Activated T-helper 1 cell treated with Interleukin-2 at 50 U/mL for 16 hours (primary cell): ENCODE data around the gene GSDME.
"Not testable (repeated sequence)": the region's sequence is repeated elsewhere in the genome, so short reads cannot be mapped to it uniquely, and the experiment has no call there.

Source experiments
- DNase-seq: peaks from one replicate; pipeline ENCODE4 v3.0.0-alpha.2; 2020; ENCODE audit warnings: low read depth

Gene GSDME

GRCh38 chr7:24741679-24742505, 15.4 kb downstream of the GSDME start:
- no peak for DNase-seq

DNA sequence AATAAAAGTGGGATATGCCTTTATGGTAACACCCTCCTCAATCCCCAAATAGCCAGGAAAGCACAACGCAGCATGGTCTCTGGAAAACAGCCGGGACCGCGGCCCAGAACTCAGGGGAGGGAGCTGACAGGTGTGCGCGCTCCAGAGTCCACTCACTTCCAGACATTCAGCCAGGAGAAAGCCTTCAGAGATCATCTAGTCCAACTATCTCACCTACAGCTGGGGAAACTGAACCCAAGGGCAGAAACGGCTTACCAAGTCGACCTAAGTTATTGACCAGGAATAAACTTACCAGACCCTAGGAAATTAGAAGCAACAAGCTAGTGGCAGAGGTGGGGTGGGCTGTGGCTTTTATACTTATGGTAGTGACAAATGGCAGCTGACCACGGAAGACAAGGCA, 16.4 kb downstream of the GSDME start:
- no peak for DNase-seq

GRCh38 chr7:24739306-24739705, 18.0 kb downstream of the GSDME start:
- no peak for DNase-seq

- DNase-seq = no peak
These were observed 18.7 kb downstream of the GSDME start for GRCh38 chr7:24738577-24738976.

DNA sequence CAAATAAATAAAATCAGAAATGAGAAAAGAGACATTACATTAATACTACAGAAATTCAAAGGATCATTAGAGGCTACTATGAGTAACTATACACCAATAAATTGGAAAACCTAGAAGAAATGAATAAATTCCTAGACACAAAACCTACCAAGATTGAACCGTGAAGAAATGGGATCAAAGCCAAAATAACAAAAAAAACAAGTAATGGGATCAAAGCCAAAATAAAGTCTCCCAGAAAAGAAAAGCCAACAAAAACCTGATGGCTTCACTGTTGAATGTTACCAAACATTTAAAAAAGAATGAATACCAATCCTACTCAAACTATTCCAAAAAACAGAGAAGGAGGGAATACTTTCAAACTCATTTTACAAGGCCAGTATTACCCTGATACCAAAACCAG, 20.0 kb downstream of the GSDME start:
- no peak for DNase-seq

- DNase-seq = not testable (repeated sequence)
These were observed 21.7 kb downstream of the GSDME start for GRCh38 chr7:24735594-24735993.

DNA sequence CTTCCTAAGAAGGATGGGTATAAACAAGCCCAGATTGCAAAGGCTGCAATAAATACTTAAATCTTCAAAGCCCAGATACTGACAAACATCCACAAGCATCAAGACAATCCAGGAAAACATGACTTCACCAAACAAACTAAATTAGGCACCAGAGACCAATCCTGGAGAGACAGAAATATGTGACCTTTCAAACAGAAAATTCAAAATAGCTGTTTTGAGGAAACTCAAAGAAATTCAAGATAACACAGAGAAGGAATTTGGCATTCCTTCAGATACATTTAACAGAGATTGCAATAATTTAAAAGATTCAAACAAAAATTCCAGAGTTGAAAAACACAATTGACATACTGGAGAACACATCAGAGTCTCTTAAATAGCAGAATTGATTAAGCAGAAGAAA, 23.0 kb downstream of the GSDME start:
- DNase-seq = no peak

- DNase-seq = no peak
These were observed 23.7 kb downstream of the GSDME start for GRCh38 chr7:24733414-24734060.

DNA sequence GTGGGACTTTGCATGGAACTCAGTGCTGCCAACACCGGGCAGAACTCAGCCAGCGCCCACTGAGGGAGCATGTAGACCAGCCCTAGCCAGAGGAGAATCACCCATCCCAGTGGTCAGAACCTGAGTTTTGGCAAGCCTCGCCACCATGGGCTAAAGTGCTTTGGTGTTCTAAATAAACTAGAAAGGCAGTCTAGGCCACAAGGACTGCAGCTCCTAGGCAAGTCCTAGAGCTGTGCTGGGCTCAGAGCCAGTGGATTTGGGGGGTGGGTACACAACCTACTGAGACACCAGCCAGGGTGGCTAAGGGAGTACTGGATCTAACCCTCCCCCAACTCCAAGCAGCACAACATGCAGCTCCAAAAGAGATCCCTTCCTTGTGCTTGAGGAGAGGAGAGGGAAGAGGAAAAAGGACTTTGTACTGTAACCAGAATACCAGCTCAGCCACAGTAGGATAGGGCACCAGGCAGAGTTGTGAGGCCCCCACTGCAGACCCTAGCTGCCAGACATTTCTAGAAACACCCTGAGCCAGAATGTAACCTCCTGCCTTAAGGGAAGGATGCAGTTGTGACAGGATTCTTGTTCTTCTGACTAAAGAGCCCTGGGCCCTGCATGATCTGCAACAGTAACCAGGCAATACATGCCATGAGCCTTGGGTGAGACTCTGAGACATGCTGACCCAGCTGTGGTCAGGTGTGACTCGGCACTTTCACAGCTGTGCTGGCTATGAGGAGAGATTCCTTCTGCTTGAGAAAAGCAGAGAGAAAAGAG, 24.4 kb downstream of the GSDME start:
- no peak for DNase-seq

GRCh38 chr7:24731313-24731712, 26.0 kb downstream of the GSDME start:
- no peak for DNase-seq

GRCh38 chr7:24730018-24730369, 27.3 kb downstream of the GSDME start:
- no peak for DNase-seq

GRCh38 chr7:24729365-24730017, 27.8 kb downstream of the GSDME start:
- DNase-seq = no peak

DNA sequence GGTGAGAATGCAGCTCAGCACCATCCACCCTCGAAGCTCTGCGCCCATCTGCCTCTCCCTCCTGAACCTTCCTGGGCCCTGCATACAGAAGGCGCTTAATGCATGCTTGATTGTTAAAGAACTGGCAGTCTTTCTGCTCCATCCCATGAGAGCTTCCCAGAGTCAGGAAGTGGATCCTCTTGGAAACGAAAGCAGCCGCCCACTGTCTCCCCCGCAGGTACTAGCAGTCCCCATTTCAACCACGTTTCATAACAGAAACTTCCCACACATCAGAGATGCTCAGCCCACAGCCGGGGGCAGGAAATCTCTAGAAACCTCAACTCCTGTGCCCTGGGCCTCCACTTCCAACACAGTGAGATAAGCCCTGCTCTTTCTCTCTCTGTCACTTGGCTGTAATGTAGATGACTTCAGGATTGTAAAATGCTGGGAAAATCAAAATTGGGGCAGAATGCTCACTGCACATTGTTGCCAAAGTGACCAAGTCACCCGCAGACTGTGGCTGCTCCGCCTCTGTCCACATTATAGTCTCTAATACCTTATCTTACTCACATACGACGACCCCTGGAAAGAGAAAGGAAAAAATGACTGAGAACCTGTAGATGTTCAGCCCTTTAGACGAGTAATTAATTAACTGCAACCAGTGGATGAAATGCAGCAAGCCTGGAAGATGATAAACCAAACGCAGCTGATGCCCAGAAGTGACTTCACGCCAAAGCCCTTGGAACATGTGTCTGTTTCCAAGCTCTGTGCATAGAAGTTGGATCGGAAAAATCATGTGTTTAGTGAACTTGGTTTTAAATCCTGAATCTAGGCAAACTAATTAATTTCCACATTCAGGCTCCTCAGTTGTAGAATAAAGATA, 28.5 kb downstream of the GSDME start:
- DNase-seq = no peak

DNA sequence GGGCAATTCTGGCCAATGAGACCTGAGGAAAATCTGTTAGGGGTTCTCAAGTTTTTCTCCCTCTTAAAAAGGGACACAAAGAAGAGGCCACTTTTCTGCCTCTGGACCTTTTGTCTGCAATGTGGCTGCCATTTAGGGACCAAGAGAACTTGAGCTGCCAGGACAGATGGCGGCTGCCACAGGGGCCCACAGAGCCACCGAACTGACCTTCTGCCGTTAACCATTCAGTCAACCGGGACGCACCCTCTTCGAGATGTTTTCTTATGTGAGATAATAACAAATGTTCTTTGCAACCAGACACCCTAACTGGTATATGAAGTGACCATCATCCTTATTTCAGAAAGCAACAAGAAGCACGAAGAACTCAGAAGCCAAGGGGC, 29.2 kb downstream of the GSDME start:
- DNase-seq = no peak

GRCh38 chr7:24727154-24728120, 29.8 kb downstream of the GSDME start:
- DNase-seq = no peak

GRCh38 chr7:24725554-24726241, 31.6 kb downstream of the GSDME start:
- DNase-seq = no peak

DNA sequence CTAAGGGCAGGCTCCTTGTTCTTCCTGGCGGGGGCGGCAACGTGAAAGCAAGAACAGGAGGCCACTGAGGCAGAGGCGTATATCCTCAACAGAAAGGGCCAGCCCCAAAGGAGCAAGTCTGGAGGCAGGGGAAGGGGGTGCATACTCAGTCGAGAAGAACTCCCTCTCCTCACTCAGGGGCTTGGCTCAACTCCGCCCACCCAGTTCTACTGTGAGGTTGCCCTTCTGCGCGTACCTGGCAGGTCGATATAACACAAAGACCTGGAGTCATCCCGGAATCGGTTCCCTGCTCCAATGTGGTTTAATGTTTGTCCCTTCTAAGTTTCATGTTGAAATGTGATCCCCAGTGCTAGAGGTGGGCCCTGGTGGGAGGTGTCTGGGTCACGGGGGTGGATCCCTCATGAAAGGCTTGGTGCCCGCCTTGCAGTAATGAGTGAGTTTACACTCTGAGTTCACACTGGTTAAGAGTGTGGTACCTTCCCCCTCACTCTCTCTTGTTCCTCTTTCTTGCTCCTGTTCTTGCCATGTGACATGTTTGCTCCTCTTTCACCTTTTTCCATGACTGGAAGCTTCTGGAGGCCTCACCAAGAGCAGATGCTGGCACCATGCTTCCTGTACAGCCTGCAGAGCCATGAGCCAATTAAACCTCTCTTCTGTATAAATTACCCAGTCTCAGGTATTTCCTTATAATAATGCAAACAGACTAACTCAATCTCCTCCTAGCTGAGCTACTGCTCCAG, 32.6 kb downstream of the GSDME start:
- DNase-seq = no peak

DNA sequence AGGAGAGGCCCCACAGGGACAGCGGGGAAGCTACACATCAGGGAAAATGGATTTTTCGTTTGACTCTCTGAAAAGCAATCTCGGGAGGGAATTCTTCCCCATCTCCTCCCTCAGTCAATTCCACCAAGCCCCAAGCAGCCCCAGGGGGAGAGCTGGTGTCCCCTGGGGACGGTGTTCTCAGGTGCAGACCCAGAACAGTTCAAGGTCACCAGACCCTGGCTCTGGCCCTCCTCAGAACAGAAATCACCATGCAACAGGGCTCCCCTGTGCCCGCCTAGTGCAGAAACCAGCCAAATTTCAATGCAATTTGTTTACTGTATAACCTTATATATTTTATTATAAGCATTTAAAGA, 34.1 kb downstream of the GSDME start:
- no peak for DNase-seq
